MM.1S (cell line): ENCODE measurements around the gene SLC26A4.

Experiments used
- DNase-seq: peaks from one replicate; pipeline ENCODE4 v3.0.0-alpha.2; 2015
- H2AFZ ChIP-seq: fragments of 300-600 bp; sonication (generic); 2 replicates; pipeline ENCODE4 v1.6.0; 2016; ENCODE audit warnings: antibody characterized with exemption, low read length
- H3F3A ChIP-seq: fragments of 300-600 bp; sonication (generic); 2 replicates; pipeline ENCODE4 v1.6.1; 2016; ENCODE audit warnings: mild to moderate bottlenecking, antibody characterized with exemption, low read length, moderate library complexity, mixed read lengths; ENCODE audit not compliant: insufficient read depth
- H3K27ac ChIP-seq: fragments of 300-600 bp; sonication (generic); 2 replicates; pipeline ENCODE4 v1.5.1; 2016; ENCODE audit warnings: mild to moderate bottlenecking, low read length
- H3K27me3 ChIP-seq: fragments of 300-600 bp; sonication (generic); replicated peaks from 2 replicates; pipeline ENCODE4 v1.6.0; 2016; ENCODE audit warnings: low read length; ENCODE audit not compliant: insufficient read depth
- H3K36me3 ChIP-seq: fragments of 300-600 bp; sonication (generic); replicated peaks from 2 replicates; pipeline ENCODE4 v1.6.1; 2016; ENCODE audit warnings: mild to moderate bottlenecking, low read length, mixed read lengths; ENCODE audit not compliant: insufficient read depth
- H3K4me1 ChIP-seq: fragments of 300-600 bp; sonication (generic); 2 replicates; pipeline ENCODE4 v1.6.1; 2016; ENCODE audit warnings: low read length, mixed read lengths
- H3K4me2 ChIP-seq: fragments of 300-600 bp; sonication (generic); 2 replicates; pipeline ENCODE4 v1.6.0; 2016; ENCODE audit warnings: low read depth, low read length
- H3K4me3 ChIP-seq: fragments of 300-600 bp; sonication (generic); 2 replicates; pipeline ENCODE4 v1.5.1; 2016; ENCODE audit warnings: low read length, mixed read lengths
- H3K79me2 ChIP-seq: fragments of 300-600 bp; sonication (generic); 2 replicates; pipeline ENCODE4 v1.6.1; 2016; ENCODE audit warnings: mixed run types, low read length, mixed read lengths
- H3K9ac ChIP-seq: fragments of 300-600 bp; sonication (generic); 2 replicates; pipeline ENCODE4 v1.6.1; 2016; ENCODE audit warnings: low read length, mixed read lengths
- H3K9me2 ChIP-seq: fragments of 300-600 bp; sonication (generic); replicated peaks from 2 replicates; pipeline ENCODE4 v1.6.1; 2016; ENCODE audit warnings: mild to moderate bottlenecking, low read length, mixed read lengths; ENCODE audit not compliant: insufficient read depth
- H3K9me3 ChIP-seq: fragments of 300-600 bp; sonication (generic); replicated peaks from 2 replicates; pipeline ENCODE4 v1.6.1; 2016; ENCODE audit warnings: mild to moderate bottlenecking, low read length, mixed read lengths; ENCODE audit not compliant: insufficient read depth
- H4K20me1 ChIP-seq: fragments of 300-600 bp; sonication (generic); 2 replicates; pipeline ENCODE4 v1.6.1; 2016; ENCODE audit warnings: mild to moderate bottlenecking, low read length, moderate library complexity, mixed read lengths; ENCODE audit not compliant: insufficient read depth
- EZH2 ChIP-seq: fragments of 300-600 bp; sonication (generic); optimal IDR thresholded peaks from 2 replicates; pipeline ENCODE3; 2017; ENCODE audit warnings: low read depth, mild to moderate bottlenecking, antibody characterized with exemption, low read length, mixed read lengths
- EZH2phosphoT487 ChIP-seq: fragments of 300-600 bp; sonication (generic); IDR thresholded peaks from 2 replicates; pipeline ENCODE4 v1.6.1; 2018; ENCODE audit warnings: antibody characterized with exemption, low read length
- TF ChIP-seq, protein P1 (sequence below): fragments of 300-600 bp; sonication (generic); IDR thresholded peaks from 2 replicates; pipeline ENCODE4 v1.5.1; 2016; ENCODE audit warnings: antibody characterized with exemption, low read length, mixed read lengths

The SLC26A4 gene

DNA sequence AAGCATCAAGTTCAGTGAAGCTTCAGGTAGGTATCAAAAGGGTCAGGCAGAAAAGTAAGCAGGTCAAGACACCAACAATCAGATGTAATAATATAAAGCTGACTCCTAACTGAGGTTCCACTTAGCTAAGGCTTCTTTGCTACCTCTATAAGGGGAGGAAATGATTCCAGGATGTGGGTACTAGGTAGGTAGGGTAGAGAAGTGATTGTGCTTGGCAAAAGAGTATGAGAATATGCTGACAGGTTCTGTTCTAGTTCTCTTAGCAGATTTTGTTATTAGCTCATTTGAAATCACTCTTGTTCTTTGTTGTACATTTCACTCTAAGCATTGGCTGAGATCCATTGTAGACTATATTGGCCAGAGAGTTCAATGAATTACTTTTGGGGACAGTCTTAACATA, 42.6 kb downstream of the SLC26A4 start:
- H3K27ac ChIP-seq, result no peak overlapping the region
- no peaks in the 10 kb centered on the region for H3K9me3 ChIP-seq
- H3K9me2 ChIP-seq, result no peaks in the 10 kb centered on the region
- no peaks in the 10 kb centered on the region for H3K79me2 ChIP-seq
- H4K20me1 ChIP-seq, result no peaks in the 10 kb centered on the region
- TF ChIP-seq EZH2phosphoT487, result no peak
- TF ChIP-seq, protein P1, sequence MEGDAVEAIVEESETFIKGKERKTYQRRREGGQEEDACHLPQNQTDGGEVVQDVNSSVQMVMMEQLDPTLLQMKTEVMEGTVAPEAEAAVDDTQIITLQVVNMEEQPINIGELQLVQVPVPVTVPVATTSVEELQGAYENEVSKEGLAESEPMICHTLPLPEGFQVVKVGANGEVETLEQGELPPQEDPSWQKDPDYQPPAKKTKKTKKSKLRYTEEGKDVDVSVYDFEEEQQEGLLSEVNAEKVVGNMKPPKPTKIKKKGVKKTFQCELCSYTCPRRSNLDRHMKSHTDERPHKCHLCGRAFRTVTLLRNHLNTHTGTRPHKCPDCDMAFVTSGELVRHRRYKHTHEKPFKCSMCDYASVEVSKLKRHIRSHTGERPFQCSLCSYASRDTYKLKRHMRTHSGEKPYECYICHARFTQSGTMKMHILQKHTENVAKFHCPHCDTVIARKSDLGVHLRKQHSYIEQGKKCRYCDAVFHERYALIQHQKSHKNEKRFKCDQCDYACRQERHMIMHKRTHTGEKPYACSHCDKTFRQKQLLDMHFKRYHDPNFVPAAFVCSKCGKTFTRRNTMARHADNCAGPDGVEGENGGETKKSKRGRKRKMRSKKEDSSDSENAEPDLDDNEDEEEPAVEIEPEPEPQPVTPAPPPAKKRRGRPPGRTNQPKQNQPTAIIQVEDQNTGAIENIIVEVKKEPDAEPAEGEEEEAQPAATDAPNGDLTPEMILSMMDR, result no peak
- no peak for TF ChIP-seq EZH2
- H3K4me3 ChIP-seq, result no peak overlapping the region
- H2AFZ ChIP-seq, result no peak overlapping the region
- no peaks in the 10 kb centered on the region for H3F3A ChIP-seq
- no peak overlapping the region for H3K4me2 ChIP-seq
- H3K4me1 ChIP-seq, result no peaks in the 10 kb centered on the region
- no peaks in the 10 kb centered on the region for H3K36me3 ChIP-seq
- no peaks in the 10 kb centered on the region for H3K27me3 ChIP-seq
- no peak overlapping the region for H3K9ac ChIP-seq
- no peak for DNase-seq

DNA sequence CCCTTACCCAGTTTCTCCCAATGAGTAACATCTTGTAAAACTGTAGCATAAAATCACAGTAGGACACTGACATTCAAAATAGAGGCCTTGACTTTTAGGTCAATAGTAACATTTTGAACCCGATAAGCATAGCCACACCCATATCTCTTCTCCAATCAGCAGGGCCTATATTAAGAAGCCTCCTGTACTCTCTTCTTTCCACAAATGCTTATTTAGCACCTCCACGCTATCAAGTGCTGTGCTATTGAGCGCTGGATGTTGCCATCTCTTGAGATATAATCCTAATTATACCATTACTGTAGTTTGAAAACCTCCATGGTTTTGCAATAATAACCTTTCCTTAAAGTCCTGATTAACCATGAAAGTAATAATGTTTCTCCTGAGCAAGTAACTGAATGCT, 43.2 kb downstream of the SLC26A4 start:
- no peaks in the 10 kb centered on the region for H3K4me1 ChIP-seq
- no peaks in the 10 kb centered on the region for H3F3A ChIP-seq
- no peaks in the 10 kb centered on the region for H3K27me3 ChIP-seq
- no peak overlapping the region for H3K4me2 ChIP-seq
- H3K36me3 ChIP-seq, result no peaks in the 10 kb centered on the region
- H3K27ac ChIP-seq, result no peak overlapping the region
- no peak overlapping the region for H3K9ac ChIP-seq
- H3K9me3 ChIP-seq, result no peaks in the 10 kb centered on the region
- DNase-seq, result no peak
- H3K4me3 ChIP-seq, result no peak overlapping the region
- H3K9me2 ChIP-seq, result no peaks in the 10 kb centered on the region
- no peaks in the 10 kb centered on the region for H4K20me1 ChIP-seq
- no peak for TF ChIP-seq EZH2
- TF ChIP-seq EZH2phosphoT487, result no peak
- TF ChIP-seq, protein P1, result no peak
- H2AFZ ChIP-seq, result no peak overlapping the region
- H3K79me2 ChIP-seq, result no peaks in the 10 kb centered on the region

DNA sequence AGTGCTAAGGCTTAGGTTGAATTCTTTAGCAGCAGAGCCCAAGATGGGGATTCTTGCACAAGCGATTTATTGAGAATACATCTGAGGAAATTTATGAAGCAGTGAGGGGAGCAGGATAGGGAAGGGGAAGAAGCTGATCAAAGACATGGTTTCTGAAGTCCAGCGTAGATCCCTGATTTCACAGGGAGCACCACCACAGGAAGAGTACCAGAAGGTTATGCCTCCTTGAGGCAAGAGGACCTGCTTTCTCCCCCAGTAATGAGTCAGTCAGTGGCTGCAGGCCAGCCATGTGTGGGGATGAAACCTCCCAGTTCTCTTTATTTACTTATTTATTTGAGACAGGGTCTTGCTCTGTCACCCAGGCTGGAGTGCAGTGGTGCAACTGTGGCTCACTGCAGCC, 48.3 kb downstream of the SLC26A4 start:
- no peaks in the 10 kb centered on the region for H3F3A ChIP-seq
- H3K36me3 ChIP-seq, result no peaks in the 10 kb centered on the region
- no peak for DNase-seq
- no peak overlapping the region for H3K4me2 ChIP-seq
- no peaks in the 10 kb centered on the region for H3K79me2 ChIP-seq
- H3K27me3 ChIP-seq, result no peaks in the 10 kb centered on the region
- no peak overlapping the region for H2AFZ ChIP-seq
- TF ChIP-seq EZH2 (no peak), EZH2phosphoT487 (no peak)
- TF ChIP-seq, protein P1, result no peak
- H3K4me3 ChIP-seq, result no peak overlapping the region
- H3K9ac ChIP-seq, result no peak overlapping the region
- H3K9me2 ChIP-seq, result no peaks in the 10 kb centered on the region
- H4K20me1 ChIP-seq, result no peaks in the 10 kb centered on the region
- H3K27ac ChIP-seq, result no peak overlapping the region
- no peaks in the 10 kb centered on the region for H3K9me3 ChIP-seq
- H3K4me1 ChIP-seq, result no peaks in the 10 kb centered on the region

DNA sequence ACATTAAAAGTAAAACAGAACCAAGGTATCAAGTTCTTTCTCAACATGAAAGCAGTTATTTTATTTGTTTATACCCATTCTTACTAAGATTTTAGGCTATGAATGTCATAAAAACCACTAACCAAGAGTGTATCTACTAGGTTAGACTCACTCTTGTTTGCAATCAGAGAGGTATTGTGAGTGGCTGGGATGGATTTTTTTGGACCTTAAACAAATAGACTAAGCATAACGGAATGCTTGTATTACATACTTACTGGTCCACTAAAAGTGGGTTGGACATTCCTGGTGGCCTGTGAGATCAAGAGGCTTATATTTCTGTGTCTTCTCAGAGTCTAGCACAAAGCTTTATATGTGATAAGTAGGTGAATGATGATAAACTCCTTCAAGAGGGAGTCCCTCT, 50.7 kb downstream of the SLC26A4 start:
- H4K20me1 ChIP-seq, result no peaks in the 10 kb centered on the region
- no peaks in the 10 kb centered on the region for H3F3A ChIP-seq
- DNase-seq, result no peak
- H3K27ac ChIP-seq, result no peak overlapping the region
- H3K9me2 ChIP-seq, result no peaks in the 10 kb centered on the region
- H3K4me3 ChIP-seq, result no peak overlapping the region
- TF ChIP-seq, protein P1, result no peak
- TF ChIP-seq EZH2phosphoT487 (no peak), EZH2 (no peak)
- no peak overlapping the region for H2AFZ ChIP-seq
- no peaks in the 10 kb centered on the region for H3K27me3 ChIP-seq
- H3K9ac ChIP-seq, result no peak overlapping the region
- H3K4me1 ChIP-seq, result no peaks in the 10 kb centered on the region
- no peaks in the 10 kb centered on the region for H3K79me2 ChIP-seq
- no peak overlapping the region for H3K4me2 ChIP-seq
- H3K9me3 ChIP-seq, result no peaks in the 10 kb centered on the region
- H3K36me3 ChIP-seq, result no peaks in the 10 kb centered on the region
